Fibroblast of villous mesenchyme (primary cell): ENCODE results near the gene AMN1. TPM values are rescaled to one million over a fixed set of nuclear protein-coding genes. Genes with fewer than 3 reads are reported as not detected.

Source experiments
- DNase-seq: peaks from one replicate; pipeline ENCODE4 v3.0.0-alpha.2; 2010; ENCODE audit warnings: low read depth
- H3K4me3 ChIP-seq: 2 replicates; pipeline ENCODE4 v1.5.1; 2011; ENCODE audit warnings: low read depth, mild to moderate bottlenecking, low read length
- total RNA-seq: library from RNA; depleted of rRNA; stranded (reverse); fragments of >200 nt; gene quantifications from 2 replicates; pipeline ENCODE4 v1.2.3, GENCODE V29; 2012
- TF ChIP-seq, protein P1 (sequence below): IDR thresholded peaks from 2 replicates; pipeline ENCODE4 v1.5.1; 2012; ENCODE audit warnings: low read depth, mild to moderate bottlenecking, low read length; ENCODE audit not compliant: insufficient read depth

Gene AMN1
- 6.8 and 7.3 TPM in 2 replicates for total RNA-seq

DNA sequence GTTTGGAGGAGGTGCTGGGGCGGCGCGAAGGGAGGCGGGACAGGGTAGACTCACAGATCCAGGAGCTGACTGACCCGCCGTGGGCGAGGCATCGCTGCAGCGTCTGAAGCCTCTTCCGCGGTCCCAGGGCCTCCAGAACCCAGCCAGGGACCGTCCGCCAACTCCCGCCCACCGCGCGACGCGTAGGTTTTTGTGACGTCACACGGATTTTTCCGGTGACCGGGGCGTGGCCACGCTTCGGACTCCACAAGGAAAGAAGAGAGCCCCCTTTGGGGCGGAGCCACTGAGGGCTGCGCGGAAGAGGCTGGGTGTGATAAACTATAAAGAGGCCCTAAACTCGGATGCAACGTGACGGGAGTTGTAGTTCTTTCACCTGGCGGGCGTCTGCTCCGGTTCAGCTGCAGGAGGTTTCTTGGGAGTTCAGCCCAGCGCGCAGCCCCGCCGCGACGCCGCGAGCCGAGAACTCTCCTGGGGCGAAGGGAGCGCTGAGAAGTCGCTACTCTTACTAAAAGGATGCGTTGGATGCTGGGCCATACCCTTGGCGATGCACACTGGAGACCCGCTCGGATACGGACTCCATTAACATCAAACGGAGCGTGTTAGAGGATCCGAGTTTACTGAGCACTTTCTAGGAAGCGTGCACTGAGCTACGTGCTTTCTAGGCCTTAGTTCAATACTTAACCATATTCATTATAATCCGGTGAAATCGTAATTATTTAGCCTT lies at the start of gene AMN1:
AMN1 (minus strand) TSS at position 105 of the 724 bp plus-strand sequence; CDS start at position 92, 13 bp downstream.
- TF ChIP-seq, protein P1, sequence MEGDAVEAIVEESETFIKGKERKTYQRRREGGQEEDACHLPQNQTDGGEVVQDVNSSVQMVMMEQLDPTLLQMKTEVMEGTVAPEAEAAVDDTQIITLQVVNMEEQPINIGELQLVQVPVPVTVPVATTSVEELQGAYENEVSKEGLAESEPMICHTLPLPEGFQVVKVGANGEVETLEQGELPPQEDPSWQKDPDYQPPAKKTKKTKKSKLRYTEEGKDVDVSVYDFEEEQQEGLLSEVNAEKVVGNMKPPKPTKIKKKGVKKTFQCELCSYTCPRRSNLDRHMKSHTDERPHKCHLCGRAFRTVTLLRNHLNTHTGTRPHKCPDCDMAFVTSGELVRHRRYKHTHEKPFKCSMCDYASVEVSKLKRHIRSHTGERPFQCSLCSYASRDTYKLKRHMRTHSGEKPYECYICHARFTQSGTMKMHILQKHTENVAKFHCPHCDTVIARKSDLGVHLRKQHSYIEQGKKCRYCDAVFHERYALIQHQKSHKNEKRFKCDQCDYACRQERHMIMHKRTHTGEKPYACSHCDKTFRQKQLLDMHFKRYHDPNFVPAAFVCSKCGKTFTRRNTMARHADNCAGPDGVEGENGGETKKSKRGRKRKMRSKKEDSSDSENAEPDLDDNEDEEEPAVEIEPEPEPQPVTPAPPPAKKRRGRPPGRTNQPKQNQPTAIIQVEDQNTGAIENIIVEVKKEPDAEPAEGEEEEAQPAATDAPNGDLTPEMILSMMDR: peak; percentile 2
- peak within 1 kb of the TSS; percentile 58 for H3K4me3 ChIP-seq
- DNase-seq: peak; percentile 99

DNA sequence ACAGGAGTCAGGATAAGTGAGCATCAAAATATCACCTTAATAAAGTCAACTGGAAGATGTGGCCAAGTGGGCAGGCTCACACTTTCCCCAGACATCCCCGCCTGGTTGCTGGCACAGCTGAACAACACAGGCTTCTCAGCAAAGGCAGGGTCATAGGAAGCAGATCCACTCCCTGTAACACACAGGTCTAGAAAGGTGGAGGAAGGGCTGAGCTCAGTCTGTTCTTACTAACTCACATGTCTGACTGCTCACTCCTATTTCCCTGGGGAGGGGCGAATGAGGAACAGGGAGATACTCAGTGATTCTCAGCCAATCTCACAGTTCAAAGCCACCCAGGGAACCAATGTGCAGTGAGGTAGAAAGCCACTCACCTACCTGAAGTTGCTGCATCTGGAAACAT lies 45.0 kb upstream of the AMN1 start:
- TF ChIP-seq, protein P1: no peak
- DNase-seq: no peak
- no peak overlapping the region for H3K4me3 ChIP-seq

DNA sequence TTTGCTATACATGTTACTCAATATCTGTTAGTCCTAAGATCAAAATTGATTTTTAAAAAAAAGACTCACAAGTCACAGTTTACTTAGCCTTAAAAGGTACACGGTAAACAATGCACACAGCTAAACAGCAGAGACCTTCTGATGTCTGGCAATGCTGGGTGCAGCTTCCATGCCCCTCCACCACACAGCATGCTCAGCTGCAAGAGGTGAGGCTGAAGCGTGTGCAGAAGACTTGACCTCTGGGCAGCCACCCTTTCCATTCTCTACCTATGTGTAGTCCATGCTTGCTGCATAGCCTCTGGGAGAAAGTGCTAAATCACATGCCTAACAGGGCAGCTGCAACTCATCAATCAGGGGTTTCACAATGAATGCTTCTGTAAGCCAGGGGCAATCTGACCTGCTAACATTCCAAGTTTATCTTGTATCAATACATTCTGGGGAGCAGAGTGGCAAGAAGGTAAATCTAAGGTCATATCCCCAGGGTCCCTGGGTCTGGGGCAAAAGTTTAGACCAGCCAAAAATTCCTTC lies 44.5 kb upstream of the AMN1 start:
- TF ChIP-seq, protein P1: no peak
- DNase-seq: peak; percentile 62

DNA sequence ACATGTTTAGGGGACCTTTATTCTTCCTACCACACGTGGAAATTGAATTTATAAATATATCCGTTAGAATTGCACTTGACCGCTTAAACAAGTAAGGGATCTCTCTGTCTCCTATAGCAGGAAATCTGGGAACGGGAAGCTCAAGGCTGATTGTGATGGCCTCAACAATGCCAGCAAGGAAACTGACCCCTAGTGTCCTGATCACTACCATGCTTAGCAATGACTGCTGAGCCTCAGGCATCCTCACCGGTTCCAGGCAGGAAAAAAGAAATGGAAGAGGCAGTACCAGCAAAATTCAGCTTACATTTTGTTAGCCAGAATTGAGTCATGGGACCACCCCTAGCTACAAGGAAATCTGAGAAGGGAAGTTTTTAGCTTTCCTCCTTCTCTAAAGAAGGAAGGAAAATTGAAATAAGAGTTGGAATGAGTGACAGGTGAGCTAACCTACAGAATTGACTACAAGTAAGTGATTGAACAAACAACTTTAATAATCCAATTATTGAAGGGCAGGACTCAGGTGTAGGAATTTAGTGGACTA lies 43.9 kb upstream of the AMN1 start:
- TF ChIP-seq, protein P1: no peak
- DNase-seq: no peak
- H3K4me3 ChIP-seq: no peak overlapping the region

More for the DNA sequence above, 44.5 kb upstream of the AMN1 start:
- H3K4me3 ChIP-seq: no peak overlapping the region

DNA sequence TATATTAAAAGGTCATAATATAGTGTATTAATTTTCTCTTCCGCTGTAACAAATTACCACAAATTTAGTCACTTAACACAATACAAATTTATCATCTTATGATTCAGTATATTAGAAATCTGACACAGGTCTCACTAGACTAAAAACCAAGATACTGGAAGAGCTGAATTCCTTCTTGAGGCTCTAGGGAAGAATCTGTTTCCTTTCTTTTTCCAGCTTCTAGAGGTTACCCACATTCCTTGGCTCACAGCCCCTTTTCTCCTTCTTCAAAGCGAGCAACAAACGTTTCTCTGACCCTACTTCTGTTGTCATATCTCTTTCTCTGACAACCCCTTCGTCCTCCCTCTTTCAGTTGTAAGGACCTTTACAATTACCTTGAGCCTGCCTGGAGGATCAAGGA lies 43.4 kb upstream of the AMN1 start:
- no peak for DNase-seq
- TF ChIP-seq, protein P1: no peak
- H3K4me3 ChIP-seq: no peak overlapping the region

DNA sequence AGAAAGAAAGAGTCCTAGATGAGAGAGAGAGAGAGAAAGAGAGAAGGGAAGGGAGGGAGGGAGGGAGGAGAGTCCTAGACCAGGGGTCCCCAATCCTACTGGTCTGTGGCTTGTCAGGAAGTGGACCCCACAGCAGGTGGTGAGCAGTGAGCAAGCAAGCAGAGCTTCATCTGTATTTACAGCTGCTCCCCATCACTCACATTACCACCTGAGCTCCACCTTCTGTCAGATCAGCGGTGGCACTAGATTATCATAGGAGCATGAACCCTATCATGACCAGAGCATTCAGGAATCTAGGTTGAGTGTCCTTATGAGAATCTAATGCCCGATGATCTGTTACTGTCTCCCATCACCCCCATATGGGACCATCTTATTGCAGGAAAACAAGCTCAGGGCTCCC lies 39.2 kb upstream of the AMN1 start:
- H3K4me3 ChIP-seq: no peak overlapping the region
- no peak for DNase-seq
- TF ChIP-seq, protein P1: no peak
